ENCODE data around the gene EDIL3. TPM values are rescaled to one million over a fixed set of nuclear protein-coding genes. Genes with fewer than 3 reads are reported as not detected.

Gene EDIL3
- total RNA-seq, 2 experiments from 2014 or later: not detected

DNA sequence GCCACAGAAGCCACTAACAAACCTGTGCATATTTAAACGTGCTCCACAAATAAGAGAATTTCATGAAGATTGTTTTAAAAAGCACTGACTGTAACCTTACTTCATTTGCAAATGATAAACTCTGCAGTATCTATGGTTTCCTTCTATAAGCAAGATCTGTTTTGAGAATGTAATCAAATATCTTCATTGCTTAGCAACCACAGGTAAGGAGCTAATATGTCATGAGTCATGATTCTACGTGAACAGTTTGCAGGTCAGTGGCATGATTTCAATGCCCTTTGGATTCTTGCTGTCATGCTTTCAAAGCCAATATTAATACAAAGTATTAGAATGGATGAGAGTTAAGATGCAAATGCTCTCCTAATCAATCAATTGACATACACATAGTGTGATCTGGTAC lies 325.0 kb downstream of the EDIL3 start:
- TF ChIP-seq, protein P1, sequence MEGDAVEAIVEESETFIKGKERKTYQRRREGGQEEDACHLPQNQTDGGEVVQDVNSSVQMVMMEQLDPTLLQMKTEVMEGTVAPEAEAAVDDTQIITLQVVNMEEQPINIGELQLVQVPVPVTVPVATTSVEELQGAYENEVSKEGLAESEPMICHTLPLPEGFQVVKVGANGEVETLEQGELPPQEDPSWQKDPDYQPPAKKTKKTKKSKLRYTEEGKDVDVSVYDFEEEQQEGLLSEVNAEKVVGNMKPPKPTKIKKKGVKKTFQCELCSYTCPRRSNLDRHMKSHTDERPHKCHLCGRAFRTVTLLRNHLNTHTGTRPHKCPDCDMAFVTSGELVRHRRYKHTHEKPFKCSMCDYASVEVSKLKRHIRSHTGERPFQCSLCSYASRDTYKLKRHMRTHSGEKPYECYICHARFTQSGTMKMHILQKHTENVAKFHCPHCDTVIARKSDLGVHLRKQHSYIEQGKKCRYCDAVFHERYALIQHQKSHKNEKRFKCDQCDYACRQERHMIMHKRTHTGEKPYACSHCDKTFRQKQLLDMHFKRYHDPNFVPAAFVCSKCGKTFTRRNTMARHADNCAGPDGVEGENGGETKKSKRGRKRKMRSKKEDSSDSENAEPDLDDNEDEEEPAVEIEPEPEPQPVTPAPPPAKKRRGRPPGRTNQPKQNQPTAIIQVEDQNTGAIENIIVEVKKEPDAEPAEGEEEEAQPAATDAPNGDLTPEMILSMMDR (IDR thresholded peaks at IDR 0.05): no peak
- Mint-ChIP-seq H3K4me3 (no peak overlapping the region), H3K4me1 (ENCODE audit: low read depth) (no peaks in the 10 kb centered on the region), H3K27me3 (no peaks in the 10 kb centered on the region), H3K9me3 (no peaks in the 10 kb centered on the region), H3K36me3 (ENCODE audit: low read depth) (no peaks in the 10 kb centered on the region), H3K27ac (no peak overlapping the region)
- H3K27me3 ChIP-seq (ENCODE audit: control insufficient read depth in 1 of 2, insufficient read depth in 2 of 2, low read length in 2 of 2): no peaks in the 10 kb centered on the region
- no peaks in the 10 kb centered on the region for H3K9me3 ChIP-seq (ENCODE audit: control insufficient read depth in 1 of 2, insufficient read depth in 1 of 2, low read length in 2 of 2)
- intact Hi-C loops (cut with DNase I, micrococcal nuclease): no loop called here
- DNase-seq: no peak
- ChIA-PET POLR2A (no interaction called here), CTCF (no interaction called here)
- no peak overlapping the region for H3K27ac ChIP-seq (ENCODE audit: low read depth in 1 of 2, low read length in 2 of 2)
- H3K4me1 ChIP-seq (ENCODE audit: insufficient read depth, low read length): no peaks in the 10 kb centered on the region
- ATAC-seq (ENCODE audit: poor library complexity): no peak
- no peak overlapping the region for H3K4me3 ChIP-seq (ENCODE audit: low read length)
- no peaks in the 10 kb centered on the region for H3K36me3 ChIP-seq (ENCODE audit: insufficient read depth, low read length)

DNA sequence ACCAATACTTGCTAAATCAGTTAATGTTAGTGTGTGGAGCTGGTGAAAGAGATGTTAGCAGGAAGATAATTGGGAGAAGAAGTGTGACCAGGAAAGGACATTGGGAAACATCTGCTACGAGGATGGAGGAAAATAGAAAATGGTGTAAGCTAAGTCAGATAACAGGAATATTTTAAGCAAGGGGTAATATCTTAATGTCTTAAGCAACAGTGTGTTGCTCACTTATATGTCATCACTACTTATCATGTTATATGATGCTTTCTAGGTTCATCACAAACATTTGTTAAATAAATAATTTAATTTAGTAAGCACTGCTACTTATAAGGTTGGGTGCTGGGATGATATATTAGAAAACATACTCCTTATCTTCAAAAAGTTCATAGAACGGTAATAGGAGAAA lies 326.1 kb downstream of the EDIL3 start:
- Histone ChIP-seq H3K4me1 (ENCODE audit: insufficient read depth, low read length) (no peaks in the 10 kb centered on the region), H3K36me3 (ENCODE audit: insufficient read depth, low read length) (no peaks in the 10 kb centered on the region), H3K27ac (ENCODE audit: low read depth in 1 of 2, low read length in 2 of 2) (no peak overlapping the region), H3K9me3 (ENCODE audit: control insufficient read depth in 1 of 2, insufficient read depth in 1 of 2, low read length in 2 of 2) (no peaks in the 10 kb centered on the region), H3K4me3 (ENCODE audit: low read length) (no peak overlapping the region), H3K27me3 (ENCODE audit: control insufficient read depth in 1 of 2, insufficient read depth in 2 of 2, low read length in 2 of 2) (no peaks in the 10 kb centered on the region)
- POLR2A ChIA-PET: no interaction called here
- Mint-ChIP-seq H3K27ac (no peak overlapping the region), H3K36me3 (ENCODE audit: low read depth) (no peaks in the 10 kb centered on the region), H3K4me3 (no peak overlapping the region), H3K27me3 (no peaks in the 10 kb centered on the region), H3K9me3 (no peaks in the 10 kb centered on the region), H3K4me1 (ENCODE audit: low read depth) (no peaks in the 10 kb centered on the region)
- intact Hi-C loops (cut with DNase I, micrococcal nuclease): no loop called here
- DNase-seq: no peak
- ATAC-seq (ENCODE audit: poor library complexity): no peak
- TF ChIP-seq, protein P1 (IDR thresholded peaks at IDR 0.05): no peak
- CTCF ChIA-PET: no interaction called here

DNA sequence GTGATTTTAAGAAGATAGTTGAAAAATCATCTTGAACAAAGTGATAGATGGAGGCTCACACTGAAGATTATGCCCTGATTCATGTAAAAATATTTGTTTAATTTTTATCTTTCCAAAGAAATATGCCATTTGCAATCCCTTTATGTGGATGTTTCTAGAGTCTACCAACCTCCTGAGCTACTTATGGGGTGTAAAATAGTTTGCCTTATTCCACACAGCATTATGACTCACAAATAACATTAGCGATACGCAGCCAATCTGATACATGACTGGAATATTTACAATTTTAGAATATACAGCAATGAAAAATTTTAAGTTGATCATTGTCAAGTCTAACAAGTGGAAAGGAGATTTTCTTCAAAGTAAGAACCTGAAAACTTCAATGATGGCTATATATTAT lies 327.5 kb downstream of the EDIL3 start:
- H3K4me1 Mint-ChIP-seq (ENCODE audit: low read depth): no peaks in the 10 kb centered on the region
- Histone ChIP-seq H3K27ac (ENCODE audit: low read depth in 1 of 2, low read length in 2 of 2) (no peak overlapping the region), H3K4me1 (ENCODE audit: insufficient read depth, low read length) (no peaks in the 10 kb centered on the region), H3K27me3 (ENCODE audit: control insufficient read depth in 1 of 2, insufficient read depth in 2 of 2, low read length in 2 of 2) (no peaks in the 10 kb centered on the region), H3K9me3 (ENCODE audit: control insufficient read depth in 1 of 2, insufficient read depth in 1 of 2, low read length in 2 of 2) (no peaks in the 10 kb centered on the region), H3K4me3 (ENCODE audit: low read length) (no peak overlapping the region), H3K36me3 (ENCODE audit: insufficient read depth, low read length) (no peaks in the 10 kb centered on the region)
- DNase-seq: no peak
- no peaks in the 10 kb centered on the region for H3K9me3 Mint-ChIP-seq
- ChIA-PET POLR2A (no interaction called here), CTCF (no interaction called here)
- TF ChIP-seq, protein P1 (IDR thresholded peaks at IDR 0.05): no peak
- intact Hi-C loops (cut with DNase I, micrococcal nuclease): no loop called here
- no peaks in the 10 kb centered on the region for H3K27me3 Mint-ChIP-seq
- no peaks in the 10 kb centered on the region for H3K36me3 Mint-ChIP-seq (ENCODE audit: low read depth)
- H3K27ac Mint-ChIP-seq: no peak overlapping the region
- ATAC-seq (ENCODE audit: poor library complexity): no peak
- no peak overlapping the region for H3K4me3 Mint-ChIP-seq

Measured in CD4-positive, alpha-beta T cell (primary cell).